ENCODE data around the gene ADGRE3.
A peak's percentile ranks its signal among the peaks of the same experiment; 100 is the strongest.
"Not testable (repeated sequence)": the region's sequence is repeated elsewhere in the genome, so short reads cannot be mapped to it uniquely, and the experiment has no call there.

Gene ADGRE3

GRCh38 chr19:14629557-14629956 lies 45.1 kb downstream of the ADGRE3 start:
- H3K4me3 ChIP-seq (replicated peaks; ENCODE audit: low read depth, low read length): no peak overlapping the region
- TF ChIP-seq CTCF (IDR thresholded peaks at IDR 0.05; ENCODE audit: insufficient read depth, low read length, poor library complexity, severe bottlenecking): no peak
- no peaks in the 10 kb centered on the region for H3K36me3 ChIP-seq (ENCODE audit: control insufficient read depth, insufficient read depth, low read length)
- no peak for DNase-seq (ENCODE audit: extremely low read depth, insufficient read length)
- no peaks in the 10 kb centered on the region for H3K27me3 ChIP-seq (replicated peaks; ENCODE audit: control insufficient read depth, insufficient read depth, low read length)

- H3K4me3 ChIP-seq (replicated peaks; ENCODE audit: low read depth, low read length); H3K27me3 ChIP-seq (replicated peaks; ENCODE audit: control insufficient read depth, insufficient read depth, low read length); H3K36me3 ChIP-seq (ENCODE audit: control insufficient read depth, insufficient read depth, low read length); DNase-seq (ENCODE audit: extremely low read depth, insufficient read length): not testable (repeated sequence)
These were observed 50.2 kb downstream of the ADGRE3 start for GRCh38 chr19:14624491-14624890.

- no peaks in the 10 kb centered on the region; the same call in 1 of the 2 replicates for H3K36me3 ChIP-seq (ENCODE audit: control insufficient read depth, insufficient read depth, low read length)
- TF ChIP-seq CTCF (IDR thresholded peaks at IDR 0.05; ENCODE audit: insufficient read depth, low read length, poor library complexity, severe bottlenecking): no peak
- H3K4me3 ChIP-seq (replicated peaks; ENCODE audit: low read depth, low read length): no peak overlapping the region
- no peak for DNase-seq (ENCODE audit: extremely low read depth, insufficient read length)
- H3K27me3 ChIP-seq (replicated peaks; ENCODE audit: control insufficient read depth, insufficient read depth, low read length): no peaks in the 10 kb centered on the region
These were observed 55.2 kb downstream of the ADGRE3 start for GRCh38 chr19:14619404-14619803.

GRCh38 chr19:14616407-14616806 lies 58.2 kb downstream of the ADGRE3 start:
- H3K36me3 ChIP-seq (ENCODE audit: control insufficient read depth, insufficient read depth, low read length): peaks cover 3% of the 10 kb centered on the region
- no peak overlapping the region for H3K4me3 ChIP-seq (replicated peaks; ENCODE audit: low read depth, low read length)
- DNase-seq (ENCODE audit: extremely low read depth, insufficient read length): no peak
- TF ChIP-seq CTCF (IDR thresholded peaks at IDR 0.05; ENCODE audit: insufficient read depth, low read length, poor library complexity, severe bottlenecking): no peak
- no peaks in the 10 kb centered on the region for H3K27me3 ChIP-seq (replicated peaks; ENCODE audit: control insufficient read depth, insufficient read depth, low read length)

GRCh38 chr19:14615623-14616022 lies 59.0 kb downstream of the ADGRE3 start:
- no peak for TF ChIP-seq CTCF (IDR thresholded peaks at IDR 0.05; ENCODE audit: insufficient read depth, low read length, poor library complexity, severe bottlenecking)
- Histone ChIP-seq H3K4me3 (replicated peaks; ENCODE audit: low read depth, low read length) (no peak overlapping the region), H3K27me3 (replicated peaks; ENCODE audit: control insufficient read depth, insufficient read depth, low read length) (no peaks in the 10 kb centered on the region), H3K36me3 (ENCODE audit: control insufficient read depth, insufficient read depth, low read length) (peaks cover 6% of the 10 kb centered on the region)
- no peak for DNase-seq (ENCODE audit: extremely low read depth, insufficient read length)

- no peaks in the 10 kb centered on the region for H3K27me3 ChIP-seq (replicated peaks; ENCODE audit: control insufficient read depth, insufficient read depth, low read length)
- DNase-seq (ENCODE audit: extremely low read depth, insufficient read length): peak; percentile 62
These were observed 60.6 kb downstream of the ADGRE3 start for GRCh38 chr19:14614099-14614412.

GRCh38 chr19:14613399-14614098 lies 61.1 kb downstream of the ADGRE3 start:
- not testable (repeated sequence) for H3K4me3 ChIP-seq (replicated peaks; ENCODE audit: low read depth, low read length); H3K27me3 ChIP-seq (replicated peaks; ENCODE audit: control insufficient read depth, insufficient read depth, low read length)
- peaks cover 15% of the 10 kb centered on the region for H3K36me3 ChIP-seq (ENCODE audit: control insufficient read depth, insufficient read depth, low read length)
- DNase-seq (ENCODE audit: extremely low read depth, insufficient read length): peak; percentile 45

More at GRCh38 chr19:14614099-14614412, 60.6 kb downstream of the ADGRE3 start:
- Histone ChIP-seq H3K36me3 (ENCODE audit: control insufficient read depth, insufficient read depth, low read length) (peaks cover 13% of the 10 kb centered on the region), H3K4me3 (replicated peaks; ENCODE audit: low read depth, low read length) (no peak overlapping the region)
- TF ChIP-seq CTCF (IDR thresholded peaks at IDR 0.05; ENCODE audit: insufficient read depth, low read length, poor library complexity, severe bottlenecking): no peak
